Inferior parietal cortex (tissue), 1 donor: Measurements from ENCODE around the gene ANGPTL7.
"Not testable (repeated sequence)": the region's sequence is repeated elsewhere in the genome, so short reads cannot be mapped to it uniquely, and the experiment has no call there.

ENCODE experiments used
- DNase-seq: peaks from one replicate; pipeline ENCODE4 v3.0.0-alpha.2; 2016; ENCODE audit errors: extremely low spot score

The ANGPTL7 gene, protein sequence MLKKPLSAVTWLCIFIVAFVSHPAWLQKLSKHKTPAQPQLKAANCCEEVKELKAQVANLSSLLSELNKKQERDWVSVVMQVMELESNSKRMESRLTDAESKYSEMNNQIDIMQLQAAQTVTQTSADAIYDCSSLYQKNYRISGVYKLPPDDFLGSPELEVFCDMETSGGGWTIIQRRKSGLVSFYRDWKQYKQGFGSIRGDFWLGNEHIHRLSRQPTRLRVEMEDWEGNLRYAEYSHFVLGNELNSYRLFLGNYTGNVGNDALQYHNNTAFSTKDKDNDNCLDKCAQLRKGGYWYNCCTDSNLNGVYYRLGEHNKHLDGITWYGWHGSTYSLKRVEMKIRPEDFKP

DNA sequence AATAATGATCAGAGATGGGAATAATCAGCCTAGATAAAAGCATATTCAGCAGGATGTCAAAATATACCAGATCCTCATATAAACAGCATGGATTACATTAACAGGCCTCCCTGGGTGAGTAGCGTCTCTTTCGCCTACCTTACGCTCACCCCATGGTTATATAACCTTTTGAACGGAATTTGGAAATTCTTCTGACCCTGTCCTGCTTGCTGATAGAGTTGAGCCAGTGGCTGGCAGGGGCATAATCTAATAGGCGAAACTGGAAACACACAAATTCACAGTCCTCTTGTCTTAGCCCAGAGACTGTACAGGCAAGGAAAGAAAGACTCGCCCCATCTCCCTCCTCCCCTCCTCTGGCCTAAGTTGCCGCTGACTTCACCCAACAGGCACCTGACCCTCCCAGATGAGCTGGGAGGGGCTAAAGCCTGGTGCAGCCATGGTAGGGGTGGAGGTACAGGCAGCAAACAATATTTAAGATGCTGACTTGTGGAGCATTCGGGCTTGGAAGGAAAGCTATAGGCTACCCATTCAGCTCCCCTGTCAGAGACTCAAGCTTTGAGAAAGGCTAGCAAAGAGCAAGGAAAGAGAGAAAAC, at the start of gene ANGPTL7:
TSS of gene ANGPTL7 (plus strand) at position 498 of the 594 bp plus-strand sequence. CDS start 225 bp downstream, outside the sequence.
- no peak for DNase-seq

DNA sequence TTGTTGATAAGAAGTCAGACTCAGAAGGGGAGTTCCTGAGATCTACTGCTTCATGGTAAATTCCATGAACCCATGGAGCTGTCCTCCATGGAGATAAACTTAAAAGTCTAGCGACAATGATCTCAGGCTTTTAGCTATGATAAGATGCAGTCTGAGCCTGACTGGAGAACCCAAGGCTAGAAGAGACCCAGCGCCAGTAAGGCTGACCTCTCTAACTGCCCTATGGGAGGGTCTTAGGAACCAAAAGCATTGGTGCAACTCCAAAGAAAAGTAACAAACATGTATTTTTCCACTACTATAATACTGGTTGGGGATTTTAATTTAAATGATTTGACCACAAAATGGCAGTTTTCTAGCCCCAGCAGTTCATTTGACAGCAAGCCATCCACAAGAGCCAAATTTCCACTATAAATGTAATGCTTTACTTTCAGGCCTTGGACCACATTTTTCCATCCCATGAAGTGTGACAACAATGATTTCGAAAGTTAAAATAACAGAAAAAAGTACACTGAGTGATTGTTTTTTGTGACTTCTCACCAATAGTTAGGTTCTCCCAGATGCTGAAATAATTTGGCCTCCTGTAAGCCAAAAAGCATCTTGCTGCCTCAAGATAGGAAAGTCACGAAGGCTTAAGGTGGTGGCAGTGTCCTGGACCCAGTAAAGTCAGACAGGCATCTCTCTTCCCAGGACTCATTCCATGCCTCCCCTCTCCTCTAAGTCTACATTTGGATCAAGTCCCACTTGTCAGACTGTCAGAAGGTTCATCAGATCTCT, 46.4 kb upstream of the ANGPTL7 start:
- DNase-seq: no peak

DNA sequence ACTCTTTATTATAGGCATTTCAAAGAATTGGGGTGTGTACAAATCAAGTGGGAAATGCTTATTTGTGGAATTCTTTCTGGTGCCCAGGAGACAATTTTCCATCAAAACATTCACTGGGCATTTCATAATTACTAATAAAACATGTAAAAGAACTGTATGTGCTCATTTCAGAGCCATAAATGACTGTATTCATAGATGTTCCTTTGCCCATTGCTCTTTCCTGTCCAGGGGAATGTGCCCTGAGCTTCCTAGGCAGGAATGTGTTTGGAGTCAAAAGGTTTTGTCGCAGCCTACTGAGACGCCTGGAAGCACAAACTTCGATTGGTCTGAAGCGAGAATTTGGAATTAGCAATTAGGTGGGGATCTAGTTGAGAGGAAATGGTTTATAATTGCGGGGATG, 45.8 kb upstream of the ANGPTL7 start:
- DNase-seq: no peak

DNA sequence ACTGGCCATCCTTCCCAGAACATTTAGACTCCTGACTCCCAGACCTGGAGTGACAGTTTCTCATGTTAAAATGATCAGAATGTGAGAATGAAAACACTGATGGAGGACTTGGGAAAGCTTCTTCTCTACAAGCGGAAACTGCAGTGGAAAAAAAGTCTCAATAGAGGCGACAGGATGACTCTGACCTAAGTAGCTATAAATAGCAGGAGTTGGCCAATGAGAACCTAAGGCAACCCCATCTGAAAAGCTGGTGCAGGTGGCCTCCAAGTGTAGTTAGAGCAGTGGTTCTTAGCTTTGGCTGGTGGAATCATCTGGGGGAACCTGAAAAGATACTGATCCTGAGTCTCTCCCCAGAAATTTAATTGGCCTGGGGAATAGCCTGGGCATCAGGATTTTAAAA, 45.2 kb upstream of the ANGPTL7 start:
- DNase-seq: no peak

DNA sequence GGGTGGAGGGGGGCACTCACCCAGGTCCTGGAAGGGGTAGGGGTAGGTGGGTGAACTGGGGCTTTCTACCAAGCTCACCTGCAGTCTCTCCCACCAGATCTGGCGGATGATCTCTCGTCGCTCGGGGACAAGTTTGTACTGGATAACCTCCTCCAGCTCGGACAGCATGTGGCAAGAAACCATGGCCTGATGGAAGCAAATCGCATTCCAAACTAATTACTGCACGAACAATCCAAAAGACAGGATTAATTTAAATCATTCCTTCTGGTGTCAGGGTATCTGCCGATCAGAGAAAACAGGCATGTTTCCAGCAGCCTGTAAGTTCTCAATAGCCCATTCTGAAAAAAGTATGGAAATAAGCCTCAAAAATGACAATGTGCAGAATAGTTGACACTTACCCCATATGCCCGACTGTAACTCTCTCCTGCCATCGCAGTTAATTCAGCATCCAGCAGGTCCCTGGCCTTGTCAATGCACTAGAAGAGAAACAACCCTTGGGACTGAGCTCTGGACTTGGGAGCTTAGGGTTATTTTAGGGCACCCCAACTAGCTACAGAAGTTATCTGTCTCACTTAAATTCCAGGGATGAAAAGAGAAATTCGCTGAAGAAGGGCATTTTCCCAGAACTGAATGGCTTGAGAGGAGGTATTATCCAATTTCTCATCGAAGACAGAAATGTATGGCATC, 44.4 kb upstream of the ANGPTL7 start:
- no peak for DNase-seq

DNA sequence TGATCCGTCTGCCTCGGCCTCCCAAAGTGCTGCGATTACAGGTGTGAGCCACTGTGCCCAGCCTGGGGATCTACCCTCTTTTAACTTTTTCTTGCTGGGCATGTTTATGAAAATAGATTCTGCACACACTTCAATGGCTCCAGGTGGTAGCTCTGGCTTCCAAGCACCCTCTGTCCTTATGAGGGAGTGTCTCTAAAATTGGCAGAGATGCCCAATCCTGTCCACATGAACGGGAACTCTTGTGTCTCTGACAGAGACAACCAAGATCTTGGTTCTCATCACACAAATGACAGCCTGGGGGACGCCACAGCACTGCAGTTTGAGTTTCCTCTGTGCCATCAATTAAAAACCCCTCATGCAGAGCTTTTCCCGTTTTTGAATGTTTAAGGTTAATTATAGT, 43.4 kb upstream of the ANGPTL7 start:
- no peak for DNase-seq

DNA sequence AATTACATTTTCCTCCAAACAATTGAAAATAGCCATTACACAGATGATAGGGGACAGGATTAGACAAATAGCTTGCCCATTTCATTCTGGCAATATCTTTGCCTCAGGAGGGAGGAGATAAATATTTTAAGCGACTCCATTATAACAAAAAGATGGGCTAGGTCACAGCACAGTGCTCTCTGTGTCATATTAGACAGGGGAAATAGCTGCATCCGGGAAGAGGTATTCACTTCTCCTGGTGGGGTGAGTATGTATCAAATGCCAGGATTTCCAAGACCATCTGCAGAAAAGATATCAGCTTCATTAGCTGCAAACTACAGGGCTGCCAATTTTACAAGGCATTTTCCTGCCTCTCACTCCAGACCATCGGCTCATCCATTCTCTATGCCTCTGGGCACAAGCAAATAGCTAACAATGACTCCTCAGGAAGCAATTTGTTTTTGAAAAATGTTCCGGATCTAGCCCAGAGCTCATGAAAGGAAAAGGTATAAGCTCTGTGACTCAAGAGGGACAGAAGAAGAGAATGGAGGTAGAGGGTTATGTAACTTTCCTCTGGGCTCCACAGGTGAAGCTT, 41.9 kb upstream of the ANGPTL7 start:
- no peak for DNase-seq

DNA sequence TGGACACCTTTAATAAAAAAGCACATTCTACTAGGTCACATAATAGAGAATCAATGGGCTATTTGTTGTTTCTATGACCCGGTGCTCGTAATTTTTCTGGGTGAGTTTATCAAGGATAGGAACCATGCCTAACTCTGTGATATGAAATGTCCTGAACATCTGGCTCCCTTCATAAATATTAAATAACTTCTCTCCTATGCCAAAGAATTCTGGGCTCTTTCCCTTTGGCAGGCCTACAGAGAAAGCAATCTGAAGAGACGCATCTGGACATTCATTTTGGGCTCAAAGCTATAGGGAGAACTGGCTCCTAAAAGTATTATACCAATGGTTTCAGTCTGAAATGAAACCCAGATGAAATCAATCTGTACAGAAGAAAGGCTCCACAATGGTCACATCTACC, 38.8 kb upstream of the ANGPTL7 start:
- DNase-seq: no peak

DNA sequence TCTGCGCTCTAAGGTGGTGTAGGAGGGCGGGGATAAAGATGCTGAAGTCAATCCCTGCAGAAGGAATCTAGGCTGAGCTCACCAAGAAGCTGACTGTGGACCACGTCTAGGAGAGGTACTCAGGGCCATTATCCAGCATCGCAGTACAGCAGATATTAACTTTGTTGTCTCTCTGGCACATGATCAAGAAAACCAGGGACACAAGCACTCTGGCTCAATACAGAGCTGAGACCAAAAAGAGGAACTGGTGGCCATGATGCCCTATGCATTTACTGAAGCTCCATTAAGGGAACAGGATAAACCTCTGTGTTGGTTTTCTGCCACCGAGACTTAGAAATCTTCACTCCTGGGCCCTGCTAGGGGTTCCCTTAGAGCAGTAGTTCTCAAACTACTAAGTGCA, 38.0 kb upstream of the ANGPTL7 start:
- DNase-seq: no peak

DNA sequence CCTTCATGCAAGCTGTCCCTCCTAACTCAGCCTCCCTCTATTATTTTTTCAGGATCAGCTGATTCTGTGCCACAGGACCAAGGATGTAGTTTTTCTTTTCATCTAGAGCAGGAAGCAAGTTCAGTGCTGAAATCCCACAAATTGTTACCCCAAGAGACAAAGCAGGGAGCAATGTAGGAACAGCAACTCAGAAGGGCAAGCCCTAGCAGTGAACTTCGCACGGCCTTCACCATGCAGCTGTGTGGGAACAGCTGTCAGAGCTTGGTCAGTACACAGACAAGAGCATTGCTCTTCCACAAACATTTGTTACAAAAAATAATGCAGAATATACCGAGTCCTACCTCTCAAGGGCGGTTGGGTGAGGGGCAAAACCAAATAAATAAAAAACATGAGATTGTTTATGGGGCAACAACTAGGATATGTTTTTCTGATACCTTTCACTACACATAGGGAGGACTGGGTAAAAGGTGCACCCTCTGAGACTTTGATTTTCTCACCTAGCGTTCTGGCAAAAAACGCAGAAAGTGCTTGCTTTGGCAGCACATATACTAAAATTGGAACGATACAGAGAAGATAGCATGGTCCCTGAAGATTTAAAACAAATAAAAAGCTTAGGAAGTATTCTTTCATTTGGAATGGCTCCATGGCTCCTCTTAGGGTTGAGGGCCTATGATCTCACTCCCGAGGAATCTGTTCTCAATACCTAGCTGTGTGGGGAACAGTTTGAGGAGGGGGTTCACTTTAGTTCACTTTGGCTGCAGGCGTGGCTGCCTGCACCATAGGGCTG, 37.1 kb upstream of the ANGPTL7 start:
- no peak for DNase-seq

DNA sequence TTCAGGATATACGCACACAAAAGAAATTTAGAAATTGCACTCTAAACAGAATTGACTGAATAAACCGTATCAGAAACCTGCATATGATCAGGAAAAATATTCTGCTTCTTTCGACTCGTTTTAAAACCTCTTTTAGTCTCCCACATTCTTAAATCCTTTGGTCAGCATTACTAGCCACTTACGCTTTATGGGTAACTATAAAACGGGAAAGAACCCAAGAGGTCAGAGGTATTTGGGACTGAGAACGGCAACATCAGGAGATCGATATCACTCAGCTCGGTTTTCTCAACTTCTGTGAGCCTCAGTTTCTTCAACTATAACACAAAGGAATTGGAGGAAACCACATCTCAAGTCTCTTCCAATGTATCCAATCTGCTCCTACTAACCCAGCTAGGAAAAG, 36.4 kb upstream of the ANGPTL7 start:
- no peak for DNase-seq

DNA sequence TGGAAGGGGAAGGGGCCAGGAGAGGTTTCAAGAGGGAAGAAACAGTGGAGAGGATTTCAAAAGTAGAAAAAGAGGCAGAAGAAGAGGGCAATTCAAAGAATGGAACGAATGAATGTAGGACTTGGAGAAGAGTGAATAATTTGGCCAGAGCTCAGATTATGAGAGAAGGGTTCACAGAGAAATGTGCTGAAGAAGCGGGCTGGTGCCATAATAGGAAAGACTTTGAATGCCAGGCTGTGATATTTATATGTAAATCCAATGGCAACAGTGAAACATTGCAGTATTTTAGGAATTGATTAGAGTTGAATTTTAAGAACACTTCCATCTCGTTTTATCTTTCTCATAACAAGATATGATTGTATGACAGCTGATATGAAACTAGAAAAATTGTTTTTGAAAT, 36.0 kb upstream of the ANGPTL7 start:
- no peak for DNase-seq

DNA sequence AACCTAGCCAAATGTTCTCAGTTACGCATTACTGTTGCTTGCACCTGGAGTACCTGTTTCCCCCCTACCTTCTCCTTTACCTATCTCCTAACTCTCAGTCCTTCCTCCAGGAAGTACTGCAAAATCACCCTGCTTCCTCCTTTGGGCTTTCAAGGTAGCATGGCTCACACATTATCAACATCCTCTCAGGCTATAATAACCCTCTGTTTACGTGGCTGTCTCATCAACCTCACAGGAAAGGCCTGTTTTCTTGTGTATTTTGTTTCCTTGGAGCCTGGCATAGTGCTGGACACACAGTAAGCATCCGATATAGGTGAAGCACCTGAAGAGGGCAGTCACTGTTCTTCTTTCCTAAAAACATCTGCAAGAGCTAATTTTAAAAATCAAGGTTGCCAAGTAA, 32.7 kb upstream of the ANGPTL7 start:
- no peak for DNase-seq

DNA sequence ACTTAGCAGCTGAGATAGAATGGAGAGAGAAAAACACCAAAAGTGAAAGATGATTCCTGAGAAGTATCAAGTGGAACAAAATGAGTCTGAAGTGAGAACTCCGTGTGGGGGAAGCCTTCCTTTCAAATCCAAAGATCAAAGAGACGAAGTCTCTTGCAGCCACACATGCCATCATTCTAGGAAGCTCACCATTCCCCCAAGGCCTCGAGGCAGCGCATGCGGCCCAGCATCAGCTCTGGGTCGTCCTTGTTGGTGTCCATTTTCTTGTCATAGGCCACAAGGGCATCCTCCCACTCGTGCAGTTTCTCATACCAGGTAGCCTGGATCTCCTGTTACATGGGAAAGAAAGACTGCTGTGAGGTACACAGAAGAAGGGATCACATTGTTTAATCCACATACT, 32.2 kb upstream of the ANGPTL7 start:
- no peak for DNase-seq

DNA sequence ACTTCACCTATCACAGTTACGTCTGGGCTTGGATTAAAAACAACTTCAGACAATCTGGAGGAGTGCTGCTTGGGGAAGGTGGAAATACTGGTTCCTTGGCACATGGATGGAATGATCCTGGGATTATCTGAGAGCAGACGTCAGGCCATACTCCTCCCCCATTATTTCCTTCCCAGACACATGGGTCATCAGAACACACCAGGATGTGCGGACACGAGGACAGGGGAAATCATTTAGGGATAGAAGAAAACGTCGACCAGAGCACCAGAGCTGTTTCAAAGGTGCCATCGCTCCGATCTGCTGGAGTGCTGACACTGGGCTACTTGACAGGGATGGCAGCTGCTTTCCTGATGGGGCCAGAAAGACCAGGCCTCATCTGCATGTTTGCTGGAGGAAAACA, 31.8 kb upstream of the ANGPTL7 start:
- DNase-seq: no peak

DNA sequence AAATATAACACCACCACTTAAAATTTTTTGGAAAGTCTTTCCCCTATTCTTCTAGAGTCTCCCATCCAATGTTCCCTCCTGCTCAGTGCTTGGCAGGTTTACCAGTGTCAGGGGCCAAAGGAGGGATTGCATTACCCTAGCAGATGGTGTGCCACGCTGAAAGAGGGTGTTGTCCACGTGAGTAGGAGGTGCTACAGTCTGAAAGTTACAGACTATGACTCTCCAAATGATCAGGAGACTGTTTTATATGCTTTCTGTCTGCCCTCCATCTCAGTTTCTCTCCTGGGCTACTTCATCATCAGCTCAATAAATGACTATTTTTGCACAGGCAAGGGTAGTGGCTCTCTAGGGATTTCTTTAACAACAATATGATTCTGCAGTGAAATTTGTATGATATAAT, 31.3 kb upstream of the ANGPTL7 start:
- DNase-seq: no peak

DNA sequence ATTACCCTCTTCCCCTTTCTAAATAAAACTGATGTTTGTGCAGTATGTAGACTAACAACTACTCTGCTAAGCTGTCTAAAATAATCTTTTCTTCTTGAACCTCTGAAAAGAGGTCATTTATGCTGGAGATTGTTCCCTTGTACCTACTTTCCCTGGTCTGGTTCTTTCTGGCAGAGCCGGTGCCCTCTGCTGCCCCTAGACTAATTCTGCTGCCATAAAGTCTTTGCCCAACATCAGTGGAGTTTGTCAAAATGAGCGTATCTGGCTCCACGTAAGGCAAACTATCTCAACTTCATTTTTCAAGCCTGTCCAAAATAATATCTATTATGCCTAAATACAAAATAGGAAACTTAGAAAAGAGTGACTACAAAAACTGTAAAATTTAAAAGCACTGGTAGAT, 30.9 kb upstream of the ANGPTL7 start:
- no peak for DNase-seq

DNA sequence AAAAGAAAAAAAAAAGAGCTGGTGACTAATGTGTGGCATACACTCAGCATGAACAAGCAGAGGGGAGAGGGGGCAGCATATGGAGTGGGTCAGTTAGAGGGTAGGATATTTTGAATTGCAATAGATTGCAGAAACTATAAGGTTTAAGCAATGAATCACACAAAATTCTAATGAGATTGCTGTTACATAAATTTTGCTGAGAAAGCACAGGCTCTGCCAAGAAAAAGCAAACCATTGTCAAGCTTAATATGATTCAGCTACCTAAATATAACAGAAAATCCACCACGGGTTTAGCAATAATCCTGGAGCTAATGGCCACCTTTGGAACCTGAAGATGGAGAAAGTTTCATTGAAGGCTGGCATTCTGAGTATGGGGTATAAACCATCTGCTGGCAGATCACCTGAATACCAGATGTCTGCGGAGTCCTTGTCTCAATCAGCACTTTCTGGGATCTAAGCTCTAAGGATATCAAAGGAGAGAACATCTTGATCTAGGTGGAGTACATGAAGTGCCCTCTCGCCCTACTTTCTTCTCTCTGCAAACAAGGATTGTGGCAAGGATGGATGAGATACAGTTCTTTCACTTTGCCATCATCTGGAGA, 30.3 kb upstream of the ANGPTL7 start:
- DNase-seq: no peak

DNA sequence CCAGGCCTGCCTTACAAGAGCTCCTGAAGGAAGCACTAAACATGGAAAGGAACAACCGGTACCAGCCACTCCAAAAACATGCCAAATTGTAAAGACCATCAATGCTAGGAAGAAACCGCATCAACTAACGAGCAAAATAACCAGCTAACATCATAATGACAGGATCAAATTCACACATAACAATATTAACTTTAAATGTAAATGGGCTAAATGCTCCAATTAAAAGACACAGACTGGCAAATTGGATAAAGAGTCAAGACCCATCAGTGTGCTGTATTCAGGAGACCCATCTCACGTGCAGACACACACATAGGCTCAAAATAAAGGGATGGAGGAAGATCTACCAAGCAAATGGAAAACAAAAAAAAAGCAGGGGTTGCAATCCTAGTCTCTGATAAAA, 26.4 kb upstream of the ANGPTL7 start:
- not testable (repeated sequence) for DNase-seq

DNA sequence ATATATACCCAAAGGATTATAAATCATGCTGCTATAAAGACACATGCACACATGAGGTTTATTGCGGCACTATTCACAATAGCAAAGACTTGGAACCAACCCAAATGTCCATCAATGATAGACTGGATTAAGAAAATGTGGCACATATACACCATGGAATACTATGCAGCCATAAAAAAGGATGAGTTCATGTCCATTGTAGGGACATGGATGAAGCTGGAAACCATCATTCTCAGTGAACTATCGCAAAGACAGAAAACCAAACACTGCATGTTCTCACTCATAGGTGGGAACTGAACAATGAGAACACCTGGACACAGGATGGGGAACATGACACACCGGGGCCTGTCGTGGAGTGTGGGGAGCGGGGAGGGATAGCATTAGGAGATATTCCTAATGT, 22.4 kb upstream of the ANGPTL7 start:
- not testable (repeated sequence) for DNase-seq

DNA sequence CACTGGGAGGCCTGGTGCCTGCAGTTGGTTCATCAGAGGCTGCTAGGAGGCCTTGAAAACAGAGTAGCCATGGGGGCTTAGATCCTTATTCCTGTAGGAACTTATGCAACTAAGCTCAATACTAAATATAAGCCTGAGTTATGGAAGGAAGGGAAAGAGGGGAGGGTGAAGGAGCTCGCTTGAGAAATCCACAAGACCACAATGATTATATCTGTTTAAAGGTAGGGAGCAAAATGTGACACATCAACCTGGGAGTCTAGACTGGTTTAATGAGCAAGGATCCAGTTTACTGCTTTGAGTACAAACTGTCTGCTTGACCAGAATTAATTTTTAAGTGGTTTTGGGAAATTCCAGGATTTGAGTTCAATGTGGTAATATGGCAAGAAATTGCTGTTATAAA, 20.4 kb upstream of the ANGPTL7 start:
- no peak for DNase-seq
